Lung microvascular endothelial cell (primary cell): ENCODE data around the gene NBEA. TPM values are rescaled to one million over a fixed set of nuclear protein-coding genes. Genes with fewer than 3 reads are reported as not detected.
"Not testable (repeated sequence)": the region's sequence is repeated elsewhere in the genome, so short reads cannot be mapped to it uniquely, and the experiment has no call there.

ENCODE experiments used
- DNase-seq, 2 donors: peaks; one replicate each; pipeline versions ENCODE4 v3.0.0 to v3.0.0-alpha.2; 2010; ENCODE audit warnings: low read depth in 2 of 2
- total RNA-seq: library from RNA; depleted of rRNA; stranded (reverse); fragments of >200 nt; gene quantifications from 2 replicates; pipeline ENCODE4 v1.2.1, GENCODE V29; 2014

NBEA gene
- total RNA-seq, 1 donor from 2014 or later: 1.4 TPM

DNA sequence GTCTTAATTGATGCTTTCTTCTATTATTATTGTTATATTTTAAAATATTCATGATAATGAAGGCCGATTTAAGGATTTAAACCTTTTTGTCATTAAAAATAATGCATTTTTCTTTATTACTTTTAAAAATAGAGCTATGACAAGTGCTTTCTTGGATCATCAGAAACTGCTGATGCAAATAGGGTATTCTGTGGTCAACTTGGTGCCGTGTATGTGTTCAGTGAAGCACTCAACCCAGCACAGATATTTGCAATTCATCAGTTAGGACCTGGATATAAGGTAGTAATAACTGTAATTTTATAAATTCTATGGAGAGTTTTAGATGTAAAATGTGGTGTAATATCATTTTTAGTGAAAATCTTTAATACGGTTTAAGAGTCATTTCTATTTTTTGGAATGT, 116.5 kb downstream of the NBEA start:
- not testable (repeated sequence) for DNase-seq

- DNase-seq: no peak
These were observed 144.6 kb downstream of the NBEA start for GRCh38 chr13:35086667-35087066.

DNA sequence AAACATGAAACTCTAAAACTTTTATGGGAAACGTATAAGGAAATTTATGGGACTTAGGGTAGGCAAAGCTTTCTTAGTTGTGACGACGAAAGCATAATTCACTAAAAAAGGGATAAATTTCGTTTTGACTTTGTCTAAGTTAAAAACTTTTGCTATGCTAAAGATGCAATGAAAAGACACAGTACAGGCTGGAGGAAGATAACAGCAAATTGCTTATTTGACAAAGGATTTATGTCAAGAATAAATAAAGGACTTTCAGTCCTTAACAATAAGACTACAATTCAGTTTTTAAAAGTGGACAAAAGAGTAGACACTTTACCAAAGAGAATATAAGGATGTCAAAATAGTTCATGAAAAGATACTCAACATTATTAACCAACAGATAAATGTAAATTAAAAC, 150.2 kb downstream of the NBEA start:
- no peak for DNase-seq

DNA sequence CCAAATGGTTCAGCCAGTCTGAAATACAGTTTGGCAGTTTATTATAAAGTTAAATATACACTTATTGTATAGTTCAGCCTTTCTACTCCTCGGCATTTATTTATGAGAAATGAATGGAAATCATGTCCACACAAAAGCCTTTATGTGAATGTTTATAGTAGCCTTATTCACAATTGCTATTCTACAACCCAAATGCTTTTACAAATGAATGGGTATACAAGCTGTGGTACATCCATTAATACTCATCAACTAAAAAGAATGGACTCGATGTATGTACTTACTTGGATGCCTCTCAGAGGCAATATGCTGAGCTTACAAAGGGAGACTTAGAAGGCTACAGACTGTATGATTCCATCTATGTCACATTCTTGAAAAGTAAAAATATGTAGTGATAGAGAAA, 150.7 kb downstream of the NBEA start:
- no peak for DNase-seq

DNA sequence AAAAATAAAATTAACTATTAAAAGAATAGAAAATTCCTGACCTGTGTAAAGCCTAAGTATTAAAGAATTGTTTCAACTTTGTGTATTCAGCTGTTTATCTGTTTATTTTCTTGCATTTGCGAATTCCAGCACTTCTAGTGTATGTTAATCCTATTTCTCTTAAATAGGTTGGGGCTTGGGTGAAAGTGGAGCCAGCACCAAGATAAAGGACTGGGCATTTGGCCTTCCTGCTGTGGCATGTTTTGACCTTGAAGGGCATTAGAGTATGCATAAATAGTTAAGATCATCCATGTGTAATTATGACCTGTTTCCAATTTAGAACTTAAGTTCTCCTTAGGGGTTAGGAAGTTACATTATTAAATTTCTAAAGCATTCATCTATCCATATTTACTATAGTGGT, 151.3 kb downstream of the NBEA start:
- no peak for DNase-seq

DNA sequence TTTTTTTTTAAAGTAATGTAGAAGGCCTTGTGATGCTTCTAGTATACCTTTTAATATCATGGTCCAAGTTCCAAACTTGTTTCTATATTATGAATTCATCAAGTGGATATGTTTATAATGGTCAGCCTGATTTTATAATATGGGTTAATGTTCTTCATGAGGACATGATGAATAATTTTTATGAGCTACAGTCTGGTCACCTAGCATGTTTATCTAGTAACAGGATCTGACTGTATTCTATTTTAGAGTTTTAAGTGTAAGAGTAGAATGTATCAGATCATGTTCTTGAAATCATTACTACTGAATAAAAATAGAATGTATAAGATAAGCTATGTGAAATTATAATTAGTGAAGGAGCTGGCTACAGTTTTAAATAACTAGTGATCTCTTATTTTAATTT, 164.7 kb downstream of the NBEA start:
- not testable (repeated sequence) for DNase-seq

GRCh38 chr13:35107535-35107934, 165.5 kb downstream of the NBEA start:
- DNase-seq: no peak

GRCh38 chr13:35113612-35114011, 171.5 kb downstream of the NBEA start:
- not testable (repeated sequence) for DNase-seq

GRCh38 chr13:35127466-35127865, 185.4 kb downstream of the NBEA start:
- no peak for DNase-seq

DNA sequence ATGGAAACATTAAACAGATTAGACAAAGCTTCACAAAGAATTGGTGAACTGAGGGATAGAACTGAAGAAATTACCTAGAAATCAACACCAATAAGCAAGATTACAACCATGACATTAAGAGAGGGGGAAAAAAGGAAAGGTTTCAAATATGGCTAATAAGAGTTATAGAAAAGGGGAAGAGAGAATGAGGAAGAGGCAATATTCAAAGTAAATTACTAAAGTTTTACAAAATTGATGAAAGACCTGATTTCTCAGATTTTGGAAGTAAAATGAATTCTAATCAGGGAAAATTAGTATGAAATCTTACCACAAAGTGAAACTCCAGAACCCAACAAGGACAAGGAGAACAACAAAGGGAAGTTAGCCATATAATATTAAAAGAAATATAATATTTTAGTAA, 187.4 kb downstream of the NBEA start:
- no peak for DNase-seq

- no peak for DNase-seq
These were observed 189.4 kb downstream of the NBEA start for GRCh38 chr13:35131471-35131870.

GRCh38 chr13:35136585-35136984, 194.5 kb downstream of the NBEA start:
- no peak for DNase-seq

DNA sequence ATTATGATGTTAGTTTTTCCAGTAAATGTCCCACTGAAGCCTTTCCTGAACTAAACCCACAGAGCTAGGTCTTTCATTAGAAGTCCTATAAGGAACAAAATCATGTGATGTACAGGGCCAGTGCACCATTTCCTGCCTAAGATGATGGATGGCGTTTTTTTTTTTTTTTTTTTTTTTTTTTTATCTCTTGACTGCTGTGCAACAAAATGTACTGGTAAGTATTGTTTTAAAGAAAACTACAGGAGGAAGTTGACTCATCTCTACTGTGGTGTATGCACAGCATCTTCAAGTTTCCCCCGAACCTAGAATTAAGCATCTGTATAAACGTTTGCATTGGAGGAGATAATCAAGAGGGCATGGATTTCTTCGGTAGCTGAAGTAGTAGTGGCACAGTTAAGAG, 197.5 kb downstream of the NBEA start:
- DNase-seq: peak in 1 of 2 donors; percentile 89

DNA sequence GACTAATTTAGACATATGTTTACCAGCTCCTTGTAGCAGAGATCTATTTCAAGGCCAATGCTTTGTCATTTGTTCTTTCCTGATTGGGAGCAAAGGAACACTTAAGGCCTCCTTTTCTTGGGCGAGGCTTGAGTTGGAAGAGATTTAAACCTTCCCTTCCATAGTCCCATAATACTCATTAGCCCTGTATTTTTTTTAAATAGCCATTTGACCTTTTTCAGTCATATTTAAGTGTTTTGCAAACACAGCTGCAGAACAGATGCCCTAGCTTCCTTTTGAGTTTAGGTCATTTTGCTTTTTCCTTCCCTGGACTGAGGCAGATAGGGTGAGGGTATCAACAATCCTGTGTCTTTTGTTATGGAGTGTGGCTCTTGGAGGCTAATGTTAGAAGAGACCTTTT, 198.3 kb downstream of the NBEA start:
- peak in 1 of 2 donors; percentile 74 for DNase-seq

- DNase-seq: peak; percentile 13 to 47
These were observed 198.8 kb downstream of the NBEA start for GRCh38 chr13:35140831-35141230.

DNA sequence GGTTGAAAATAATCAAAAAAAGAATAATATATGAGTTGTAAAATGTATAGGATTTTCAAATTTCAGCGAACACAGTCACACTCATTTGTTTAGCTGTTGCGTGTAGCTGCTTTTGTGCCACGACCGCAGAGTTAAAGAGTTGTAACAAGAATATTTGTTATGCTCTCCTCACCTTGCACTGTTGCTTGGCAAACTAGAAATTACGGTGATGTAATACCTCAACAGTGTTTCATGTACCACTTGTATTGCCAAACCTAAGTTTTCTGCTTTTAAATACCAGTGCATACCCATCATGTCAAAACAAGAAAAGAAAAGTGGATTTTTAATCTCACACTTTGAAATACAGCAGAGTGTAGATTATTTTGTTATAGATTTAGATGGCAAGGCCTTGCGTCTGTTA, 201.1 kb downstream of the NBEA start:
- DNase-seq: no peak

DNA sequence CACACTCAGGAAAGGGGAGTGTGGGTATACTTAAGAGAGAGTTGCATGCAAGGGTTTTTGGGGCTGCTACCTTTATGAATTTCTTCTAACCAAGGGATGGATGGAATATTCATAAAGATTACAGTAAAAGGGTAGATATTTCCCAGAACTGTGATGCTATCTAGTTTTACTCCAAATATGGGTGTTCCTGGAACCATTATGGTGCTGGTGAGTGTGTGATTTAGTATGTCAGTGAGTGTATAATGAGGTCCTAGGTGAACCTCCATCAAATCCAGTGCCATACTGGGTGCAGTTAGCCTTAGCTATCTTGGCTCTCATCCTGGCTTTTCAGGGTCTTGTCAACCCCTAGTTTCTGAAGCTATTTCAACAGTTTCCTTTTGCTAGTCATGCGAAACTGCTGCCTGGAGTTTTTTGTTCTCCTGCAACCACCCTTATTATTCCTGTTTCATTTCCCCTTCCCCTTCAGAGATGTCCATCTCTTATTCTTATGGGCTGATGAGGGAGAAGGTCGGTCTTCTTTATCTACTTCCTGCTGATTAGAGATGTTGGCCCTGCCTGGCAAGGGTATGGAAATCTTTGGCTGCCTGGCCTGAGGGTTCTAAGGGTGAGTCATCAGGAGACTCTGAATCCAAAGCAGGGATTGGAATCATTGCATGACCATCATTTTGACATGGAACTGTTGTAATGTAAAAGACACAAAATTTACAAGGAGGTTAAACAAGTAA, 202.3 kb downstream of the NBEA start:
- peak in 1 of 2 donors; percentile 43 for DNase-seq

GRCh38 chr13:35146686-35147085, 204.6 kb downstream of the NBEA start:
- no peak for DNase-seq

DNA sequence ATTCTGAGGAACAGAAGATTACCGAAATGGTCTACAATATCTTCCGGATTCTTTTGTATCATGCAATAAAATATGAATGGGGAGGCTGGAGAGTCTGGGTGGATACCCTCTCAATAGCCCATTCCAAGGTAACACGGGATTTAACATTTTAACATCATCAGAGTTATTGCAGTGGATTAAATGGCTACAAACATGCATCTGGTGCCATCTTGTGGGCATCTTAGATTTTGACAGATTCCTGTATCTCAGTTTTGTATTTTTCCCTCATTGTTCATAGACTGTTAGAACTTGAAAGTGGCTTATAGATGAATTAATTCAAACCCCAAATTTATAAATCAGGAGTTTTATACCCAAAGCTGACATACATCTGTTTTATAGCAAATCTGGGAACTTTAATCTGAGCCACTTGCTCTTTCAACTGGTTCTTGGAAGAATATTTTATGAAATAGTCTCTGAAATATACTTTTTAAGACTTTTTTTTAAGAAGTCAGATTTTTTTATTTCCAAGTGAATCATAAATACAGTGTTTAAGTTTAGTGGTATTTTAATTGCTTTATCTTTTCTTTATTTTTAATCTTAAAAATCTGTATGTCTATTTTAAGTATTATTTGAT, 215.2 kb downstream of the NBEA start:
- DNase-seq: peak; percentile 68 to 74

- DNase-seq: no peak
These were observed 217.0 kb downstream of the NBEA start for GRCh38 chr13:35159041-35159440.

- no peak for DNase-seq
These were observed 218.8 kb downstream of the NBEA start for GRCh38 chr13:35160896-35161295.

GRCh38 chr13:35162420-35162819, 220.3 kb downstream of the NBEA start:
- peak in 1 of 2 donors; percentile 9 for DNase-seq

GRCh38 chr13:35163674-35164073, 221.6 kb downstream of the NBEA start:
- no peak for DNase-seq
